HL-60 (cell line): ENCODE results near the gene CACNA1I.
A peak's percentile ranks its signal among the peaks of the same experiment; 100 is the strongest.

Experiments used
- DNase-seq, 2 experiments: peaks; one replicate each; pipeline ENCODE4 v3.0.0-alpha.2; 2010 to 2020; ENCODE audit warnings: low read depth in 1 of 2, low spot score in 1 of 2
- H3K27ac ChIP-seq: fragments of 250-450 bp; sonication (Bioruptor Pico); replicated peaks from 2 replicates; pipeline ENCODE4 v1.5.1; 2020; ENCODE audit warnings: mild to moderate bottlenecking, moderate library complexity
- H3K27me3 ChIP-seq: fragments of 250-450 bp; sonication (Bioruptor Pico); 2 replicates; pipeline ENCODE4 v1.5.1; 2021; ENCODE audit warnings: mild to moderate bottlenecking, moderate library complexity; ENCODE audit not compliant: insufficient read depth, poor library complexity, severe bottlenecking
- H3K4me3 ChIP-seq: replicated peaks from 2 replicates; pipeline ENCODE4 v1.5.1; 2011; ENCODE audit warnings: mild to moderate bottlenecking, control low read depth, low read length; ENCODE audit not compliant: insufficient read depth
- CTCF ChIP-seq: IDR thresholded peaks from one replicate; pipeline ENCODE4 v1.5.1; 2011; ENCODE audit warnings: low read length, control low read depth, inconsistent platforms; ENCODE audit not compliant: insufficient read depth
- GABPA ChIP-seq: IDR thresholded peaks from 2 replicates; pipeline ENCODE4 v1.6.1; 2012; ENCODE audit warnings: low read depth
- POLR2AphosphoS5 ChIP-seq: IDR thresholded peaks from 2 replicates; pipeline ENCODE4 v1.6.1; 2012; ENCODE audit warnings: low read depth
- REST ChIP-seq: IDR thresholded peaks from 2 replicates; pipeline ENCODE4 v1.6.1; 2012; ENCODE audit warnings: low read depth; ENCODE audit not compliant: insufficient replicate concordance
- SPI1 ChIP-seq: IDR thresholded peaks from 2 replicates; pipeline ENCODE4 v1.6.1; 2012; ENCODE audit warnings: low read depth, mild to moderate bottlenecking, borderline replicate concordance

Gene CACNA1I

GRCh38 chr22:39621826-39622225 is 51.3 kb downstream of the CACNA1I start:
- TF ChIP-seq POLR2AphosphoS5 (no peak), REST (no peak), SPI1 (no peak), GABPA (no peak), CTCF (no peak)
- no peak for DNase-seq
- Histone ChIP-seq H3K27me3 (peaks cover 12% of the 10 kb centered on the region), H3K4me3 (no peak overlapping the region), H3K27ac (no peak overlapping the region)

GRCh38 chr22:39622881-39623367 is 52.4 kb downstream of the CACNA1I start:
- peak; percentile 12 to 49 for DNase-seq
- peak; percentile 60 for TF ChIP-seq CTCF
- TF ChIP-seq SPI1: no peak
- no peak for TF ChIP-seq POLR2AphosphoS5
- peaks cover 12% of the 10 kb centered on the region for H3K27me3 ChIP-seq
- no peak overlapping the region for H3K27ac ChIP-seq
- H3K4me3 ChIP-seq: no peak overlapping the region

GRCh38 chr22:39623603-39624500 is 53.3 kb downstream of the CACNA1I start:
- Histone ChIP-seq H3K27ac (no peak overlapping the region), H3K4me3 (no peak overlapping the region), H3K27me3 (peaks cover 12% of the 10 kb centered on the region)
- DNase-seq: no peak
- TF ChIP-seq SPI1 (no peak), GABPA (no peak)

- H3K4me3 ChIP-seq: no peak overlapping the region
- H3K27ac ChIP-seq: no peak overlapping the region
- no peak for TF ChIP-seq REST
- no peak for TF ChIP-seq SPI1
- TF ChIP-seq GABPA: no peak
- no peak for TF ChIP-seq CTCF
- TF ChIP-seq POLR2AphosphoS5: no peak
- peaks cover 12% of the 10 kb centered on the region for H3K27me3 ChIP-seq
- no peak for DNase-seq
These were observed 53.9 kb downstream of the CACNA1I start for GRCh38 chr22:39624501-39624821.
